GM21528 (cell line): ENCODE data around the gene RIIAD1.

ENCODE experiments used
- ATAC-seq: cut with Tn5 transposase; IDR thresholded peaks from one replicate; pipeline ENCODE4 v1.9.1; 2021; ENCODE audit warnings: mild to moderate bottlenecking, moderate library complexity; ENCODE audit not compliant: unreplicated experiment, low FRiP score

The RIIAD1 gene

DNA sequence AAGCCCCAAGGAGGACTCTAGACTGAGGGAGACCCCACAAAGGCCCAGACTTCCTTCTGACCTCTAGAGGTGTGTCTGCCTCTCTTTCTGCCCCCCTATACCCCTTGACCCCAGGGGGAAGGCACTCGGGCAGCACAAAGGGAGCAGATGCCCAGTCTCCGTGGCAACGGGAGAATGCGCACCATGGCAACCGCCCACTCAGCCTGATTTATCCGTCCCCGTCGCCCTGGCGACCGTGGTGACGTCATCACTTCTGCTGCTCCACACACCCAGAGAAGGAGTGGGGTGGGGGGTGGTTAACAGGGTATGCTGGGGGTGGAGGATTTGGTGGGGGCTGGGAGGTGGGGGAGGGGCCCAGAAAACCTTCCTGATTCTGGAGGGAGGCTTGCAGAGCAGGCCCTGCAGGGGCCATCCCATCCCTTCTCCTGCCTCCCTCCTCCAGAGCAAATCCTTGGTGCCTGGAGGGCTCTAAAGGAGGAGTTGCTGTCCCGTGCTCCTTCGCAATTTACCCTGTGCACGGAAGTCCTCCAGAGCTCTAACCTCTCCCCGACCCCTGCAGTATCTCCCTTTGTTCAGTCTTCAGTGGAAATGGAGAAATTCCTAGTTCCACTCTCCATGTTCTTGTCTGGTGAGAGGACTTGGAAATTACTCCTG, 11.0 kb upstream of the RIIAD1 start:
- no peak for ATAC-seq

DNA sequence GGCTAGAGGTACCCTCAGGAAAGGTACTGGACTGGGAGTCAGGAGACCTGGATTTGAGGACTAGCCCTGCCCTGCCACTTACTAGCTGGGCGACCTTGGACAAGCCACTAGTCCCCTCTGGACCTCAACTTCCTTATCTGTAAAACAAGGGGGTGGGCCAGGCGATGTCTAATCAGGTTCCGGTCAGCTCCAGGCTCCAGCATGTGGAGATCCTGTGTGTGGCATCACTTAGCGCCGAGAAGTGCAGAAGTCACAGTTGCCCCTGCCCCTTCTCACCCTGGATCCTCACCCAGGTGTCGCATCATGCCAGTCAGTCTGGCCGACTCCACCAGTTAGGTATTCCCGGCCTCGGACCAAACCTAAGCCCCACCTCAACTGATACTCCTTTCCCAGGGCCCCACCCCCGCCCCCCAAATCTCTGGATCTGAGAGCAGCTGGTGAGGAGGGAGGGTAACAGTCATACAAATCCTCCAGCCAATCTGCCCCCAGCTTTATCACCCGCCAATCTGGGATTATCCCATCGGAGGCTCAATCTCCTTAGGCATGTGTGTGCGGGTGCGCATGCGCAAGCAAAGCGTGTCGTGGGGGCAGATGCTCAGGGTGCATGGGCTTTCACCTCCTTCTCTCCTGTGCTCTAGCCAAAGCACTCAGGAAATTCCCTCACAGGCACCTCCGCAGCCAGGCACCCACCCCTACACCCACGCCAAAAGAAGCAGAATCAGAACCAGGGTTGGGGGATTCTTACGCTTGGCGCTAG, 10.1 kb upstream of the RIIAD1 start:
- no peak for ATAC-seq

- ATAC-seq: no peak
Observed at GRCh38 chr1:151711951-151712350, 9.4 kb upstream of the RIIAD1 start.

GRCh38 chr1:151713044-151713443, 8.3 kb upstream of the RIIAD1 start:
- ATAC-seq: no peak

GRCh38 chr1:151713874-151714273, 7.4 kb upstream of the RIIAD1 start:
- ATAC-seq: no peak

DNA sequence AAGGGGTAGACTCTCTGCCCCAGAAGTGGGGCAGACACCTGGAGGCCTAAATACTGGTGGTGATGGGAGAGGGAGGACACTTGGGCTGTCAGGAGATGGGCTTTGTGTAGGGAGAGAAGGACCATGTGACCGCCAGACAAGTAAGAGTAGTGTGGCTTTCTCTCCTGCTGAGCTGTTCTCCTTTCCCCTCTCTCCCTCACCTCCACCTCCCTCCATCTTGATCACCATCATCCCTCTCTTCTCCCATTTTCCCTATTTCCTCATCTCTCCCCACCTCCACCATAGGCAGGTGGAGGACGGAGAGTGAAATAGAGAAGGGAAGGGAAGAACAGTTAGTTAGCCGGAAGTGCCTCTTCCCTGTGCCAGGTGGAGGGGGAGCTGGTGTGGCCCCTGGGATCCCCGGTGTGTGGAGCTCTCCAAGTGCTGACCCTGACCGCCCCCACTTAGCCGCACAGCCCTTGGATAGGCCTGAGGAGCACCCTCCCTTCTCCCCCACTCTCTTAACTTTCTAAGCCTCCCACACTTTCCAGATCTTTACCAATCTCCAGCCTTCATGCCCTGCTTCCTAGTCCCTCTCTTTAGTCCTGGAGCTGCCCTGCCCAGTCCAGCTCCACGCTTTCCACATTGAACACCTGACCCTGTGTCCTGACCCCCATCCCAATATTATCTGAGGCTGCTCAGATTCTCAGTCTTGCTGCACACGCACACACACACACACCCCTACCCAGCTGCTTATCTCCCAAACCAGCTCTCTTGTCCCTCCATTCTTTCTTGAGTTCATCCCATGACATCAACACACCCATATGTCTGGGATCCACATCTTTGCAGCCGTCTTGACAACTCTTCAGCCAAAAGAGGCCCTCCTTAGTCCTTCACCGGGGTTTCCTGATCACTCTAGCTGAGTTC, 6.2 kb upstream of the RIIAD1 start:
- ATAC-seq: no peak

DNA sequence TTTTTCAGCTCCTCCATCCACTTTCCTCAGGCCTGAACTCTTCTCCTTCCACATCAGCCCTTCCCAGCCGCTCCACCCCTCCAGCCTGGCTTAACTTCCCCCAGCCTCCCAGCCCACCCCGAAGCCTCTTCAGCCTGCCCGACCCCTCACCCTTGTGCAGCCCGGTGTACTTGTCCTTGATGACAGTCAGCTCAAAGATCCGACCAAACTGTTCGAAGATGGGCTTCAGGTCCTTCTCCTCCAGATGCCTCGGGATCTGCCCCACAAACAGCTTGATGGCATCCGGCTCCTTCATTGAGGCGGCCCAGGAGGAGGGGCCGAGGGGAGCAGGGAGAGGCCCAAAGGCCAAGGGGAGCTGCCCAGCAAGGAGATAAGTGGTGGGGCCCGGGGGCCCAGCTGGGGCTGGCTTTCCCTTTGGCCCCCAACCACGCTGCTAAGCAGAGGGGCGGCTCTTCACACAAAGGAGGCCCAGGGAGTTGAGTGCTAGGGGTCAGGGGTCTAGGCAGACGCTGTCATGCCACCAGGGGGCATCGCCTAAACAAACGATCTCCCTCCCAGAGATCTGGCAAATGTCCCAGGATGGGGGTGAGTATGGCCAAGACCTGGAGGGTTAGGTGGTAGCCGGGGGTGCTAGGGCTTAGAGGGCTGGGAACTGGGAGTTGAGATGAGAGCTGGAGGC, 5.5 kb upstream of the RIIAD1 start:
- no peak for ATAC-seq

DNA sequence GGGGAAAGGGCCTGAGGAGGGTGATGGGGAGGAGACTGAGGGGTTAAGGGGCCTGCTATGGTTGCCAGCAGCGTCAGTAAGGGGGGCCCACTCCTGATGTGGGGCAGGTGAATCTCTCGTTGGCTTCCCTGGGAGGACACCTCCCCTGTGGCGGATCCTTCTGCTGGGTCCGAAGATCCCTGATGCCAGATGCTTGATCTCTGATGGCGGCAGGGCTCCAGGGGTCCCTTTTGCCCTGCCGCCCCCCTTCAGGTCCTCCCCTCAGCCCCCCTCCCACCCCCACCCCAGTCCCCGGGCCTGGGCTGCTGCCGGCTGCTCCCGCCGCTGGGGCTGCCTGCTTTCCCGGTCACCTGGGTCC, 4.9 kb upstream of the RIIAD1 start:
- ATAC-seq: no peak

DNA sequence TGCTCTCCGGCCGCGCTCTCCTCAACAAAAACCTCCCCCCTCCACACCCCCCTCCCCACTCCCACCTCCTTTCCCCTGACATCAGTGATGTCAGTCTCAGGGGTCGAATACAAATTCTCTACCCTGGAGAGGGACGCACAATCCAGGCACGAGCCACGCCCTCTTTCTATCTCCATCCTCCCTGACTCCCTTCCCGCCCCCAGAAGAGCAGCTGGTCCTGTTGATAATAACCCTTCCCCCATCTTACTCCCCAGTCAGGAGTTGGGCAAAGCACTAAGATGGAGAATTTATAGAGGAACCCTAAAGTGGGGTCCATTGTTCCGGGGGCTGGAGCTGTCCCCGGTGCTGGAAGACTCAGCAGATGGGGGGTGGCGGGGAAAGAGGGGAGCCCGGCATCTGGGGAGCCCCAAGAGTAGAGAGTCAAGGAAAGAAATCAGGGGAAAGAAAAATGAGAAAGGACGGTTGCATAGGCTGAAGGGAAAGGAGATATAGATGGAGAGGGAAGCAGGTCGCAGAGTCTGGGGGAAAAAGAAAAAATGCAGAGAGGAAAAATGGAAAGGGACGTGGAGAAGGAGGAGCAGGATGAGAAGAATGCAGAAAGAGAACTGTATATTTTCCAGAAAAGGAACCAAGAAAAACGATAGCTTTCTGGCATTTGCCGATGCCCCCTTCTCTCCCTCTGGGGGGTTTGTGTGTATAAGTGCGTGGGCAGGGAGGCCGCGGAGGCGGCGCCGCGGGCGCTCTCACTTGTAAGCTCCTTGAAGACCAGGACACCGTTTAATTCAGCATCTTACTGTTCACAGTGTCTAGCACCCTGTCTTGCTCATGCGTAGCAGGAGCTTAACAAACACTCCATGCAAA, 4.3 kb upstream of the RIIAD1 start, which contains the start of gene CELF3:
TSS of gene CELF3 (minus strand) at position 33 of the 861 bp plus-strand sequence. CDS start 783 bp downstream, outside the sequence.
- ATAC-seq: no peak

DNA sequence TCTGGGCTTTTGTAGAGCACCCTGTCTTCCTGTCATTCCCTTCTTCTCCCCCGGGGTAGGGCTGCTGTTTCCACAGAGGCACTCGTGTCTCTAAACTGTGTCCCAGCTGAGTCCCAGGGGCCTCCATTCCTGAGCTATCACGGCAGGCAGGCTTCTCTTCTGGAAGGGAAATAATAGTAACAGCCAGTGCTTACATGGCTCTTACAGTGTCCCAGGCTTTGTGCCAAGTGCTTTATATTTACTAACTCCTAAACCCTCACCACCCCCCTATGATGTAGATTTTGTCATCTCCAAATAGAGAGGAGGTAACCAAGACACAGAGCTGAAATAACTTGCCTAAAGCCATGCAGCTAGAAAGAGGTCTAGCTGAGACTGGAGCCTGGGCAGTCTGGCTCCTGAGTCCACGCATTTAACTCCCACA, 3.3 kb upstream of the RIIAD1 start:
- ATAC-seq: no peak

DNA sequence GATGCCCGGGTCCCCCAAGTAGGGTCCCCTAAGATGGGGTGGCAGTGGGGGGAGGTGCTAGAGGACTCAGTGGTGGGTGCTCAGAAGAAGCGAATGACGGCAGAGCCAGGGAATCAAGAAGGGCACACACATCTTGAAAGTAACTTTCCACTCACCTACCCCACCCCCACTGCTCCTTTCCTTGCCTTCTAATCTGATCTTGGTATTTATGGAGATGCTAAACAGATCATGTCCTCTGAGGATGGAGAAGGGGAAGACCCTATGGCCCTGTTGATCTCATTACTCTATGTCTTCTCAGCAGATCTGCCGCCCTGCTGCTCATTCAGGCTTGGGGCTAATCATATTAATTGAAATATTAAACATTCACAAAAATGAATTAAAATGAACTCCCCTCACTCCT, 2.7 kb upstream of the RIIAD1 start:
- no peak for ATAC-seq

DNA sequence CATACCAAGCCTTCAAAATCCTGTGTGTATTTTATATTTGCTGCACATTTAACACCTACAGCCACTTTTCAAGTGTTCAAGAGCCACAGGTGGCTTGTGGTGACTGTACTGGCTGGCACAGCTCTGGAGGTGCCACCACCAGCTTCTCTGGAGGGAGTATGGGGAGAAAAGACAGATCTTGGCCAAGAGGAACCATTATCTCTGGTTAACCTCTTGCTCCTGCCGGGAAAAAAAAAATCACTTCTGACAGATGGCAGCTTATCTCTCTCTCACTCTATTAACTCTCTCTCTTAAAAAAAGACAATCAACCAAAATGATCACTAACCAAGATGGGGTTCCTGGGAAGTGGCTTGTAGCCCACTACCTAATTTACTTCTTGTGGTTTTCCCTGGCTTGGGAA, 1.2 kb upstream of the RIIAD1 start:
- ATAC-seq: no peak

GRCh38 chr1:151720554-151720953, 768 bp upstream of the RIIAD1 start:
- no peak for ATAC-seq

DNA sequence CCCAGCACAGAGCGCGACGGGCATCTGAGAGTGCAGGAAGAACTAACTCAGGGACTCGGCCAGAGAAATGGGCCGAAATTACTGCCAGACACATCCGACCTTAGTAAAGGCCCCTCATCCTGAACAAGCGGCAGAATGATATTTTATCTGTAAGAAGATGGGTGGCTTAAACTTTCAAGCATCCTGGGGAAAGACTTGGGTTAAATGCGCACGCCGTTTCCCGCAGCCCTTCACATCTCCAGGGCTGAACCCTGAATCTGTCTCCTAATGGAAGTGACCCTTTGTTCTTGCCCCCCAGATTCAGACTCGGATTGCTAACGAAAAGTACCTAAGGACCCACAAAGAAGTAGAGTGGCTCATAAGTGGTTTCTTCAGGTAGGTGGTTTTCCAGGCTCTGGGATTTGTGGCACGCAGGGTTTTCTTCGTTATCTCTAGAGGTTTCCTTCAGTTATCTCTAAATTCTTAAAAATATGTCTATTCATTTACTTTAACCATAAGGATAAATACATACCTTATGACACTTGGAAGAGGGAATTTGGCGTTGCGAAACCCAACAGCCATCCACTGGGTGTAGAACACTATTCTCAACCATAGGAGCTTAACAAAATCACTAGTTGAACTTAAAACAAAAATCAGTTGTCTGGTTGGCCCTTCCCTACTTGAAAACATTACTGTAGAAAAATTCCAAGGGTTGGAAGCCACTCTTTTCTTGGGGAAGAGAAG, 627 bp downstream of the RIIAD1 start:
- no peak for ATAC-seq

- ATAC-seq: no peak
Observed at GRCh38 chr1:151723726-151724370, 2.5 kb downstream of the RIIAD1 start.

- ATAC-seq: no peak
Observed at GRCh38 chr1:151728151-151729054, 7.1 kb downstream of the RIIAD1 start.

- ATAC-seq: no peak
Observed at GRCh38 chr1:151729157-151729965, 8.0 kb downstream of the RIIAD1 start.
